Stimulated activated CD4-positive, alpha-beta T cell treated with anti-CD3 and anti-CD28 coated beads, Interleukin-1b, Interleukin-23, amount 100 ng/mL, for 4 hours (primary cell): ENCODE measurements around the gene ZNF695.

Experiments
- DNase-seq, 2 donors: peaks; one replicate each; pipeline ENCODE4 v3.0.0-alpha.2; 2020; ENCODE audit warnings: low read depth in 2 of 2

Gene ZNF695

DNA sequence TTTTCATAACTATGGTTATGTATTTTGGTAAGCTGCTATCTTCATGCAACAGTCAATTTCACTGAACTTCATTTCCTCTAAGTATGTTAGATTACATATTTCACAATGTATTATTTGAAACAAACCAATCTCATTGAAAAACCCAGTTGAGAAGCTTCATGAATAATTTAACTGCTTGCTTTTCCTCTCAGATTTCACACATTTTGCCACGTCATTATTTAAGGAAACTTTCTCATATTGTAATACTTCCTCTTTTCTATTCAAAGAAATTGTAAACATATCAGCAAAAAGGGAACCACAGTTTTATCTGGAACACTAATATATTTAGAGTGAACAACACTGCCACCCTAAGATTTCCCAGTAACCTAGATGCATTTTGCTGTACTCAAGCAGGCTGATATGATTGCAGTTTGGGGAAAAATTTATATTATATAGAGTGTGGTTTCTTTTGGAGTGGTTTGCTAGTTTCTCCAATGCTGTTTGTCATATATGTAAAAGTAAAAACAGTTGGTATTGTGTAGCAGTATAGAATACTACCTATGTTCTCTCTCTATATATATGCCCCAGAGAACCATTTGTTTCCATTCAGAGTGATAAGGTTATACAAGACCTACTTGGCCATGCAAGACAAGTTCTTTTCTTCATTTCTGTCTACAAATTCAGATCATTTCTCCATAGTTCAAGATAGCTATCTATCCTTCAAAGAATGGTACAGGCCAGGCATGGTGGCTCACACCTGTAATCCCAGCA, 47.7 kb downstream of the ZNF695 start:
- no peak for DNase-seq

DNA sequence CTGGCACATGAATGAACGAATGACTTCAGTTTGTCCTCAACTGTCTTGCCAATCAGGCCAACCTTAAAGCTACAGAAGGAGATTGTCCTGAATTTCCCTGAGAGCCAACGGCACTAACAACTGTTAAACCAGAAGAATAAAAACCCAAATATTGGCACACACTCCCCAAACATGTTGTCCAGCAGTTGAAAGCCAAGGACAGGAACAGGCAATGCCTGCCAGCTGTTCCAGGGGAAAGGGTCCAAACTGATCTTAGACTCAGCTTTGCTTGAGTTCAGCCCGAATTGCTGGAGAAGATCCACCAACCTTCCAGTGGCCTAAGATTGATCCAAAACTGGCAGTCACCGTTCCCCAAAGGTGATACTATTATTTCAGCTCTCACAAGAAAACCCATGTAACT, 53.7 kb downstream of the ZNF695 start:
- no peak for DNase-seq

DNA sequence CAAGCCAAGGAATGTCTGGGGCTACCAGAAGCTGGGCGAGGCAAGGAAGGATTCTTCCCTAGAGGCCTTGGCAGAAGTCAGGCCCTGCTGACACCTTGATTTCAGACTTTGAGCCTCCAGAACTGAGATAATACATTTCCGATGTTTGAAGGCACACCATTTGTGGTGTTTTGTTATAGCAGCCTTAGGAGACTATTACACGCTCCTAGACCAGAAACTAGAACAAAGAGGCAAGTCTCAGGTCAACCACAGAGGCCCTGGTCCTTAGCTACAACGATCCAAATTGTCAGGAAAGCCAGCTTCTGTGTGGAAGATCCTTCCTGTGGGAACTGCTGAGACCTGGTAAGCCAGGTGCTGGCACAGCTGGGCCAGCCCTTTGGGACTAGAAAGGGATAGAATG, 56.4 kb downstream of the ZNF695 start:
- no peak for DNase-seq

- DNase-seq, result no peak
Observed at GRCh38 chr1:246949956-246950355, 57.9 kb downstream of the ZNF695 start.

GRCh38 chr1:246947255-246947654, 60.6 kb downstream of the ZNF695 start:
- DNase-seq, result no peak

DNA sequence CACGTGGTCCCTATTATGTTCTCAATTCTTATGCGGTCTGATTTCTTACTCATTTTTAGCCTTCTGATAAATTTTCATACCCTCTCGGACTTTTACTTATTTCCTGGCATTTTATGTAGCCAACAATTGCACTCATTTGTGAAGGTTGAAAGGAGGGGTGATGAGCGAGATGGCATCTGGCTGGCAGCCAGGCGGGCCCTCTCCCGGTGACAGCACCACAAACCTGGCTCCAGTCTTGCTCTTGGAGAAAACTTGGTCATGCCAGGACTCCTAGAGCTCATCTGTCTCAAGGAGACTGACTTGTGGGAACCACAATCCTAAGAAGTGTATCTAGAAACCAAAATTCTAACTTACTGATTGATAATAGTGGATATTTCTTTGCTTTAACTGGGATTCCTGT, 61.5 kb downstream of the ZNF695 start:
- DNase-seq, result no peak
